ENCODE results near the gene CRELD2.

The CRELD2 gene

GRCh38 chr22:49913026-49913425, 5.4 kb upstream of the CRELD2 start:
- no peak for DNase-seq

DNA sequence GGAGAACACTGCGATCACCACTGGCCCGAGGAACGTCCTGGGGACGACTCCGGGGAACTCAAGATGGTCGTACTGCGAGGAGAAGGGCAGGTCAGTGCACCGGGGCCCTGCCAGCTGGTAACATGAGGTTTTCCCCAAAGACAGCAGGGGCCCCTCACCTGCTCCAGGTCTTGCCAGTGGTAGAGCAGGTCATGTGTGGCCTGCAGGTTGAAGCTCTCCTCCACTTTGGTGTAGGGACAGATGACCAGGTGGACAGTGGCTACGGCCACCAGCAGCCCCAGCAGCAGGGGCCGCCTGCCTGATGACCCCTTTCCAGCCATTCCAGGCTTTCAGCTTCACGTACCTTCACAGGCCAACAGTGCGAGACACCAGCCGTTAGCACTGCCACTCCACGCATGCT, 5.0 kb upstream of the CRELD2 start:
- DNase-seq, result no peak

GRCh38 chr22:49914256-49914655, 4.2 kb upstream of the CRELD2 start:
- no peak for DNase-seq

DNA sequence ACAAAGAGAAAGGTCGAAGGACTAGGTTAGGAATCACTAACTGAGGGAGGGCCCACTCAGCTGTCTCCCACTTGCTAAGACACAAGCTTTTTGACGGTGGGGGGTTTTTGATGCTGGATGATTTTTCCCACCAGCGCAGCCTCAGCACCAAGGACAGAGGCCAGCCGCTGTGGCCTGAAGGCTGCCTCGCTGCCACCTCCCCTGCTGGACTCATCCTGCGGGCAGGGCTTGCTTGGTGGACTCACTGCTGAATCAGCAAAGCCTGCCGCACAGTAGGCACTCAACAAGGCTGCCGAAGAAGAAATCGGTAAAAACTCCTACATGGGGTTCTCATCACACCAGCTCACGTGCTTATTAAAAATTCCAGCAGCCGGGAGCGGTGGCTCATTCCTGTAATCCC, 2.8 kb upstream of the CRELD2 start:
- no peak for DNase-seq

DNA sequence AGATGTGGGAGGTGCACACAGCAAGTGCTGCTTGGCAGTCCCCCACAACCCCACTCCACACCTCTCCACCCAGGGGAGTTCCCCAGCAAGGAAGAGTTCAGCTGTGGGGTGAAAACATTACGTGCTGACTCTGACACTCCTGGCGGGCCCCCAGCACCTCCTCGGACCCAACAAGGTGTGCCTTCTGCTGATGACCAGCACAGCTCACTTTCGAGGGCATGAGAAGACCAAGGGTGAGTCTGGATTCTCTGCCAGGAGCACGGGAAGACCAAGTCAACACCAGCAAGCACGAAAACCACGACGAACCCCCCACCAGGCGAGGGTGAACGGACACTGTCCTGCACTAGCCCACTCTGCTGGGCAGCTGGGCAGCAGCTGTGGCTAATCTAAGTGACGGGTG, 1.6 kb upstream of the CRELD2 start:
- no peak for DNase-seq

- no peak for DNase-seq
These were observed 762 bp downstream of the CRELD2 start for GRCh38 chr22:49918911-49919881.

DNA sequence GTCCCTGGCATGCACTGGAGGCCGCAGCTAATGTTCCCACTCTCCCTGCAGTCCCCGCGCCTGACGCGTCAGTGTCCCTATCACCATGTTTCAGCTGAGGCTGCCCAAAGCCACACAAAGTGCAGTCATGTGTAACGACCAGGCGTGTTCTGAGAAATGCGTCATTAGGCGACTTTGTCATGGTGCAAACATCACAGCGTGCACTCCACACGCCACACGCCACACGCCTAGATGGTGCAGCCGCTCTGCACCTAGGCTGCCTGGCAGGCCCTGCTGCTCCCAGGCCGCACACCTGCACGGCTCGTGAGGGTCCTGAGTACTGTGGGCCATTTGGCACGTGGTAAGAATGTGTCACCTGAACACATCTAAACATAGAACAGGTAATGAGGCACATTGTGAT, 2.4 kb downstream of the CRELD2 start:
- DNase-seq, result no peak

DNA sequence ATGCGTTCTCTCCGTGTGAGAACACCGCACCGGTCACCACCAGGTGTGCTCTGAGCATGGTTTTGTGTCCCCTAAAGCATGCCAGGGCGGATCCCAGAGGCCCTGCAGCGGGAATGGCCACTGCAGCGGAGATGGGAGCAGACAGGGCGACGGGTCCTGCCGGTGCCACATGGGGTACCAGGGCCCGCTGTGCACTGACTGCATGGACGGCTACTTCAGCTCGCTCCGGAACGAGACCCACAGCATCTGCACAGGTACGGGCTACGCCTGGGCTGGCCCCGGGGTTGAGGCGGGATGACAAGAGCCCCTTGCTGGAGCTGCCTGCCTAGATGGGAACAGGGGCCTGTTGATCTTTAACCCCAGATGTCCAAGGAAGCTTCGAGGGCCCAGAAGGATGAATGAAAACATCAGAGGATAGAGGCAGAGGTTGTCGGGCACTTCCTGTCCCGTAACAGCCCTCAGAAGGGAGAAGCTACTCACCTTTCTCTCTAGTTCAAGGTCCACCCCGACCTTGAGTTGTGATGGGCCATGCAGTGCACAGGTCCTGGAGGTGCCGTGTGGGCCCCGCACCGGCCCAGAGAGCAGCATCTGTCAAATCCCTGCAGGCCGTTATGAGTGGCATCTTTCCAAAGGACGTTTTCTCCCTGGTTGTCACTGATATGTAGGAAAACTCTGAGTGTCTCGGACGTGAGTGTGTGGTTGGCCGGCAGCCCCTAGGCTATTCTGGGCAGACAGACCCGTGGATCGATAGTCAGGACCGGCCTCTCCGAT, 3.3 kb downstream of the CRELD2 start:
- no peak for DNase-seq

DNA sequence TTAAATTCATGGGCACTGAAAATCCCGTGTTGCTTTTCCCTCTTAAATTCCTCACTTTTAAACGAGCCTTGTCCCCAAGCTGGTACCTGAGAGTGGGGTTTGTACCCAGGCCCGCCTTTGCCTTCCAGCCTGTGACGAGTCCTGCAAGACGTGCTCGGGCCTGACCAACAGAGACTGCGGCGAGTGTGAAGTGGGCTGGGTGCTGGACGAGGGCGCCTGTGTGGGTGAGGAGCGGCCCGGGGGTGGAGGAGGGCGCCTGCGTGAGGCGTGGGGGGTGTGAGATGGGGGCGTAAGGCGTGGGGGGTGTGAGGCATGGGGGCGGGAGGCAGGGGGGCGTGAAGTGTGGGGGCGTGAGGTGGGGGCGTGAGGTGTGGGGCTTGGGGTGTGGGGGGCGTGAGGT, 4.0 kb downstream of the CRELD2 start:
- no peak for DNase-seq

DNA sequence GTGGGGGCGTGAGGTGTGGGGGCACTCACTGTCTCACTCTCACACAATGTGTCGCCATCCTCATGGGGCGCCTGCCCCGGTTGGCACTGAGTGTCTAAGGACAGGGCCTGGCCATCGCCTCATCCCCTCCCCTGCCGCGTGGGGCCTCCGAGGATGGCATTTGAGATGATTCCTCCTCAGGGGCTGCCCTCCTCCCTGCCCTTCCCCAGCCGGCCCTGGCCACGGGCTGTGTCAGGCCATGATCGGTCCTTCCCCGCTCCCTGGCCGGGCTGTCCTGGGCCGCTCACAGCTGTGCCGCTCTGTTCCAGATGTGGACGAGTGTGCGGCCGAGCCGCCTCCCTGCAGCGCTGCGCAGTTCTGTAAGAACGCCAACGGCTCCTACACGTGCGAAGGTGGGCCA, 4.5 kb downstream of the CRELD2 start:
- DNase-seq, result no peak

GRCh38 chr22:49923445-49923844, 5.0 kb downstream of the CRELD2 start:
- peak; percentile 32 for DNase-seq

DNA sequence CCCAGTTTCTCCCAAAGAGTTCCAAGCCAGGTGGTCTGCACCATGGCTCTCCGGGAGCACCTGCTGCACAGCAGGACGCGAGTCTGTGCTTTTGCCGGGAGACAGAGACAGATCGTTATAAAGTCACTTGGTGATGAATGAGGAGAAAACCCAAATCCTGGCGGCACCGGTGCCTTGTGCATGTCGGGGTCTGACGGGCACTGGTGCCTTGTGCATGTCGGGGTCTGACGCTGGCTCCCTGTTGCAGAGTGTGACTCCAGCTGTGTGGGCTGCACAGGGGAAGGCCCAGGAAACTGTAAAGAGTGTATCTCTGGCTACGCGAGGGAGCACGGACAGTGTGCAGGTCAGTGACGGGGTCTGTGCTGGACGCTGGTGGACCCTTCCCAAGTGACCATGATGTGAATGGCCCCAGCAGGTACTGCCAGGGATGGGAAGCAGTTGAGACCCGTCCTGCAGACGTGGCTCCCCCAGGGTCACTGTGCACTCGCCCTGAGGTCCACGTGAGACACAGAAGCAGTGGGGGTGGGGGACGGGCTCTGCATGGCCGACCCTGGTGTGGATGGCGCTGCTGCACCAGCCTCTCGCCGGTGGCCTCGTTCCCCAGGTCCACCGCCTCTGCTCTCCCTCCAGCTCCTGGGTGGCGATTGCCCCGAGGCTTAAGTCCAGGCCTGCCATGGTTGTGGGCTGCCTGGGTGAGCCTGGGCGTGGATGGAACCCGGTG, 5.8 kb downstream of the CRELD2 start:
- no peak for DNase-seq

- peak; percentile 81 for DNase-seq
These were observed 7.2 kb downstream of the CRELD2 start for GRCh38 chr22:49925525-49926128.

DNA sequence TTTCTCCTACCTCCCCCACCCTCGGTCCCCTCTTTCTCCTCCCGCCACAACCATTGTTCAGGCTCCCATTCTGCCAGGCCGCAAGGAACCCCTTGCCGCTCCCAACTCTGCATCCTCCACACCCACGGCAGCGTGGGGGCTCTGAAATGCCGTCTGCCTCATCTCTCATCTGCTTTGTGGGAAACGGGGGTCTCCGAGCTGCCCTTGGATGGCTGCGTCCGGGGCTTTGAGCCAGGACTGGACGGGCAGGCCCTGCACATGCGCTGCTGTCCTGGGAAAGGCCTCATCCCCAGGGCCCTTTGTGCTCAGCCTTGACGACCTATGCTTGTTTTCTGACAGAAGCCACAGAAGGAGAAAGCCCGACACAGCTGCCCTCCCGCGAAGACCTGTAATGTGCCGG, 8.5 kb downstream of the CRELD2 start:
- no peak for DNase-seq

- no peak for DNase-seq
These were observed 9.2 kb downstream of the CRELD2 start for GRCh38 chr22:49927483-49928184.

- DNase-seq, result no peak
These were observed 9.7 kb downstream of the CRELD2 start for GRCh38 chr22:49928185-49928495.

DNA sequence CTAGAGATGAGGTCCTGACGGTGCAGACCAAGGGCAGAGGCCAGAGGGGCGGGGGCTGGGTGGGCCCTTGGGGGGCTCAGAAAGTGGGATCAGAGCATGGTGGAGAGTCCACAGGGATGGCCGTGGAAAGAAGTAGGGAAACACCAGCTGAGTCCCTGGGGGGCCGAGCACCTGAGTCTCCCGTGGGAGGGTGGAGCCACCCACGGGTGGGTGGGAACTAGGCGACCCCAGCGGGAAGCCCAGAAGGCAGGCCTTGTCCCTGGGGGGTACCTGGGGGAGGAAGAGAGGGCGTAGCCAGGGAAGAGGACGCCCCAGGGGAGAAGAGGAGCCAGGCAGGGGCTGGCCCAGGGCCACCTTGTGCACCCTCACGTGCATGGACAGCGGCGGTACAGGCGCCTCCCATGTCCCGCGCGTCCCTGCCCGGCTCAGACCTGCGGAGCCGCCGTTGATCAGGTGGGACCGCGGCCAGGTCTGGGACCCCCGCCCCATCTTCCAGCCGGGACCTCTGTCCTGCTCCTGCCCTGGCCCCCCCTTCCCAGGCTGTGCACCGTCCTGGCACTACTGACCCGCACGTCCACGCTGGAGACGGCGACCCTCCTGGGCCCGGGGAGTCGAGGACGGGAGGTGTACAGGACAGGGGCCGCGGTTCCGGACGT, 10.2 kb downstream of the CRELD2 start:
- DNase-seq, result no peak

- peak; percentile 84 for DNase-seq
These were observed 11.0 kb downstream of the CRELD2 start for GRCh38 chr22:49929211-49929979.

DNA sequence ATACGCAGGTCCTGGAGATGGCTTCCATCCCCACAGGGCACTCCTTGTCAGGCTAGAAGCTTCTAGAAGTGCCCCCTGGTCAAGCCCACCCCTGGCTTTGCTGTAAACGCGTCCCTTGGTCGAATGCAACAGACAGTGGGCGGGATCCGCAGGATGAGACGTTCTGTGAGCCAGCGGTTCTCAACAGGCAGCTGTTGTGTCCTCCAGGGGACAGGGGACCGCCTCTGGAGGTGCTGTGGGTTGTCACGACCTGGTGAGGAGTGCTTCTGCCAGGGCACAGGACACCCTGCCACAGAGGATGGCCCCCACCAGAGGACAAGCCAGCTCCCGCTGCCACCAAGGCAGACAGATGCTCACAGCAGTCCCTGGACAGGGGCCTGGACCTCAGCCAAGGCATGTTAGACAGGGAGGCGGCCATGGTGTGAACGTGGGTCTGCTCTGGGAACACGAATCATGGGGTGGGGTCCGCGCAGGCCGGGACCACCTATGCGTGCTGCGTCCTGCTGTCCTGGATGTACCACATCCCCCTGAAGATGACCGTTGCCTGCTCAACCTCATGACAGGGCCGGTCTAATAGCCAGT, 11.7 kb downstream of the CRELD2 start:
- DNase-seq, result peak; percentile 31

- peak; percentile 72 for DNase-seq
These were observed 12.4 kb downstream of the CRELD2 start for GRCh38 chr22:49930596-49931412.
